C1 segment of cervical spinal cord (tissue), 14 donors: Measurements from ENCODE around the gene SNRNP70.
"Not testable (repeated sequence)": the region's sequence is repeated elsewhere in the genome, so short reads cannot be mapped to it uniquely, and the experiment has no call there.

Experiments
- DNase-seq, 14 donors: peaks; one replicate each; lab custom pipeline; 2025; lab: John Stamatoyannopoulos, UW

SNRNP70 gene

DNA sequence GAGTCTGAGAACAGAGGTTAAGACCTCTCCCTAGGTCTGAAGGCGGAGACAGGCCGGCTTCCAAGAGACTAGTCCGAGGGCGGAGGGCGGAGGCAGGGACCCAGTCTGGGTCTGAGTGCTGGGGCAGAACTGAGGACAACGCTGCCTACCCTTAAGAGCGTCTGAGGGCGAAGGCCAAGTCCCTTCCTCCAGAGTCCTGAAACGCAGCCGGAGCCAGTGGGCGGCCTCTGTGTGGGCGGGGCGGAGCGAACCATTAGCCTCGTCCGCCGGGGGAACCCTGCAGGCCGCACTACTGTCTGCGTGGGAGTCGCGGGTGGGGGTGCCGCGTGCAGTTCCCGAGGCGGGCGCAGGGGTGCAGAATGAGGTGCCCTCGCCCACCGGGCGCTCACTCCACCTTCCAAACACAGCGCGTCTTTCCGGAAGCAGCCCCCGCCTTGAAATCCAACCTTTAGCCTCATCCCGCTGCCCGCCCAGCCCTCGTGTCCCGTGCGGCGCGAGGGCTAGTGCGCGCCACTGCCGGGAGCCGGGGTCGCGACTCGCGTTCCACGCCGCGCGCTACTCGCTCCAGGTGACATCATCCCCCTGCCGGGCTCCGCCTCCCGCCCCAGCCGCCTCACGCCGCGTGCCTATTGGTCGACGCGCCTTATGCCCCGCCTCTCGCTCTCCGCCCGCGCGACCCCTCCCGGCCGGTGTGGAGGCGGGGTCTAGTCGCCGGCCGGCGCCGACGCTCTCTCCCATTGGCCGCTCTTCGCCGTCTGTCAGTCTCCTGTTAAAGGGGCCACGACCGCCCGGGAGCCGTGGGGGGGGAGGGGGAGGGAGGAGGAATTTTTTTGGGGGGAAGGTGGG lies 33.5 kb downstream of the SNRNP70 start, which contains the start of gene C19orf73:
TSS of gene C19orf73 (minus strand) at position 579 of the 846 bp plus-strand sequence. CDS start at position 458, 121 bp downstream.
- DNase-seq, result peak; percentile 52 to 96 (median 93)

DNA sequence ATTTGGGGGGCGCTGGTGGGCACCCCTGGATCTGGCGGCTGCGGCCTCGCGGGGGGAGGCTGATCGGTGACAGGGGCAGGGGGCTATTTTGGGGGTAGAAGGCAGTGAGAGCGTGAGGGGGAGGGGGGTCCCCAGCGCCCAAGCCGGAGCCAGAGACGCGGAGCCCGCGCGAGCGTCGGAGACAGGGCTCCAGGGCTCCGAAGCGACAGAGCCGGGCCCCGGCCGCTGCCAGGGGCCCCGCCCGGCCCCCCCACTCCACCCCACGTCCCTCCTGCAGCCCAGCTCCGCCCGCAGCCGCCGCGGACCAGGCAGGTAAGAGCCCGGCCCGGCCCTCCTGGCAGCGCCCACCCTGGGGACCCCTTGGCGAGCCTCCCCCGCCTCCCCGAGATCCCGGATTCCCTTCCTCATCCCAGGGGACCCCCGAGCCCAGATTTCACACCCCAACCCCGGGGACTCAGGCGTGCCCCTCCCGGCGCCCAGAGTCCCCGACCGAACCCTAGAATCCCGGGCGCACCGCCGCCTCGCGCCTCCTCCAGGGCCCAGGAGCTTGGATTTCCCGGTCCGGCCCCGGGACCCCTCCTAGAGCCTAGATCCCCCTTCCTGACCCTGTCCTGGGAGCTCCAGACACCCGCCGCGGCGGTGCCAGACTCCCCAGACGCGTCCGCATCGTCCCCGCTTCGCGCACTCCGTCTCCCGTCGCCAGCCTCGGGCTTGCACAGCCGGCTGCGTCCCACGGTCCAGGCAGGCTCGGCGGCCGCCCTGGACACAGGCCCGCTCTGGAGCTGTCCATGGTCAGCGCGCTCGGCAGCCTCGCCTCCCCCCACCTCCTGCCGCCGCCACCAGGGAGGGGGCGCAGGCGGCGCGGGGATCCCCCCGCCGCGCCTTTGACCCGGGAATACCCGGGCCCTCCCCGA lies 34.4 kb downstream of the SNRNP70 start, which contains the start of gene PPFIA3:
TSS of gene PPFIA3 (plus strand) at position 134 of the 914 bp plus-strand sequence. CDS start 8,330 bp downstream, outside the sequence.
- DNase-seq, result peak in 9 of 14 donors; percentile 6 to 65 (median 39)

DNA sequence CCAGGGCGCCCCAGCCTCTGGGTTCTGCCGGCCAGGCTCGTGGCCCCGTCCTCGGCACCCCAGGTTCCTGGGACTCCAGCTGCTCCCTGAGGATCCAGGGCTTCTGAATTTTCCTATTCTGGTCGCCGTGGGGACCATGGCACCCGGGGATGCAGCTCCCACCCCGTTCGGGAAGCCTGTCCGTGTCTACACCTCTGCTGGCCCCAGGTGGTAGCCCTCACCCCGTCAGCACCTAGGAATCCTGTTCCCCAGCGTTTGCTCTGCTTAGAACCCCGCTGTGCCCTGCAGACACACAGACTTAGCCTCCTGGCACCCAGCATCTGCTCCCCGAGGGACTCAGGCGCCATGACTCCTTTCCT lies 35.1 kb downstream of the SNRNP70 start:
- DNase-seq, result no peak

DNA sequence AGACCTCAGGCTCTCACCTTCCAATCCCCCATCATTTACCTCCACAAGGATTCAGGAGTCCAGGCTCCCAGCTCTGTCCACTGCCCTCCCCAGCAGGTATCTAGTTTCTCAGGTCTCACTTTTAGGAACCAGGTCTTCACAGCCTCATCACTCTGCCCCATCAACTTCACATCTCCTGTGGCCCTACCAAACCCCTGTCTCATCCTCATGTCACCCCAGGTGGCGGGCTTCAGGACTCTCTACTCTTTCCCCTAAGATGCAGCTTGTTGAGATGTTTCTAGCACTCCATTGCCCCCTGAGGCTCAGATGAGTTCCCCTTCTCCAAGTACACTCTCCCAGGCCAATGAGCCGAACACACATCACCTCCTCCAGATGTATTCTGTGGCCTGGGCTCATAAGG lies 35.6 kb downstream of the SNRNP70 start:
- no peak for DNase-seq

DNA sequence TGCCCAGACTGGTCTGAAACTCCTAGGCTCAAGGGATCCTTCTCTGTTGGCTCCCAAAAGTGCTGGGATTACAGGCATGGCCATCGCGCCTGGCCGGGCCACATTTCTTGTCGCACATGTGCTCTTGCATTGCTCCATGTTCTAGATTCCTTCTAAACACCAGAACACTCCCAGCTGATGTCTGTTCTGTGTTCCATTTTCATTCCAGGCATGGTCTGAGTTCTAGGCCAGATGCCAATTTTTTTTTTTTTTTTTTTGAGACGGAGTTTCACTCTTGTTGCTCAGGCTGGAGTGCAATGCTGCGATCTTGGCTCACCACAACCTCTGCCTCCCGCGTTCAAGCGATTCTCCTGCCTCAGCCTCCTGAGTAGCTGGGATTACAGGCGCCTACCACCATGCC lies 36.6 kb downstream of the SNRNP70 start:
- DNase-seq, result peak in 1 of 14 donors; percentile 31

GRCh38 chr19:49123285-49123684 lies 38.0 kb downstream of the SNRNP70 start:
- not testable (repeated sequence) for DNase-seq

GRCh38 chr19:49125025-49125731 lies 39.9 kb downstream of the SNRNP70 start:
- no peak for DNase-seq

DNA sequence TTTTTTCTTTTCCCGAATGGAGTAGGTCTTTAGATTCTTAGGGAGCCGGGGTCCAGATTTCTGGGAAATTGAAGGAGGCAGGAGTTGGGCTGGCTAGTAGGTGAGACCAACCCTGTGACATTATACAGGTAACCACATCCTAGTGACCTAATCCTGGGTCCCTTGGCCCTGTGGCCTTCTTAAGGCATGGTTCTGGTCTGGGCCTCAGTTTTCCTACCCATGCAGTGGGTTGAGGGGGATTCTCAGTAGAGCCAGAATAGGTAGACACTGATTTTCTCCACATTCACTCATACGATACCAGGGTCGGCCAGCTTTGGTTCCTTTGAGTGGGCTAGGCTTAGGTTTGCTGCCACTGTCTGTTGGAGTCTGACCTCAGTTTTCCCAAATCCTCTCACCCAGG lies 41.3 kb downstream of the SNRNP70 start:
- DNase-seq, result no peak

DNA sequence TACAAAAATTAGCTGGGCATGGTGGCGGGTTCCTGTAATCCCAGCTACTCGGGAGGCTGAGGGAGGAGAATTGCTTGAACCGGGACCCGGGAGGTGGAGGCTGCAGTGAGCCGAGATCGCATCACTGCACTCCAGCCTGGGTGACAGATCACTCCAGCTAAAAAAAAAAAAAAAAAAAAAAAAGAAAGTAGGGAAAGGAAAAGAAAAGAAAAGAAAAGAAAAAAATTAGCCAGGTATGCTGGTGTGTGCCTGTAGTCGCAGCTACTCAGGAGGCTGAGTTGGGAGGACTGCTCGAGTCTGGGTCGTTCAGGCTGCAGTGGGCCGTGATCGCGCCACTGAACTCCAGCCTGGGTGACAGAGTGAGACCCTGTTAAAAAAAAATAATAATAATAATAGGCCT lies 42.0 kb downstream of the SNRNP70 start:
- DNase-seq, result not testable (repeated sequence)

DNA sequence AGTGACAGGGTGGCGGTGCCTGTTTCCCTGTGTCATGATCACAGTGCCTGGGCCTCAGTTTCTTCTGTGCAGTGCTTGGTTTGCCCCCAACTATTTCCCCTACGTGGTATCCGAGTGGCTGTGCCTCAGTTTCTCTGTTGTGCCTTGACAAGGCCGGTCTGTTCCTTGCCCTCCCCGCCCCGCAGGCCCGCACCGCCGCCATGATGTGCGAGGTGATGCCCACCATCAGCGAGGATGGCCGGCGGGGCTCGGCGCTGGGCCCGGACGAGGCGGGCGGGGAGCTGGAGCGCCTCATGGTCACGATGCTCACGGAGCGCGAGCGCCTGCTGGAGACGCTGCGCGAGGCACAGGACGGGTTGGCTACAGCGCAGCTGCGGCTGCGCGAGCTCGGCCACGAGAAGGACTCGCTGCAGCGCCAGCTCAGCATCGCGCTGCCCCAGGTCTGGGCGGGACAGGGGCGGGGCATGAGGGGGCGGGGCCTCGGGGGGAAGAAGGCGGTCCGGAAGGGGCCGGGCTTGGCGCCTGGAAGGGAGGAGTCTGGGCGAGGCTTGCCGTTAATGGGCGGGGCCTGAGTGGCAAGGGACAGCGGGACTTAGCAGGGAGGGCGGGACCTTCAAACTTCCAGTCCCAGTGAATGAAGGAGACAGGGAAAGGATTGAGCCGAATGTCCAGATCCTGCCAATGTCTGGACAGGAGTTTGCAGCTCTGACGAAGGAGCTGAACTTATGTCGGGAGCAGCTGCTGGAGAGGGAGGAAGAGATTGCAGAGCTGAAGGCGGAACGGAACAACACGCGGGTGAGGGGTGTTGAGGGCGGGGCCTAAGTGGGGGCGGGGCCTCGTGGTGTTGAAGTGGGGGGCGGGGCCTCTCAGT lies 42.7 kb downstream of the SNRNP70 start:
- peak in 13 of 14 donors; percentile 70 to 97 (median 93) for DNase-seq

DNA sequence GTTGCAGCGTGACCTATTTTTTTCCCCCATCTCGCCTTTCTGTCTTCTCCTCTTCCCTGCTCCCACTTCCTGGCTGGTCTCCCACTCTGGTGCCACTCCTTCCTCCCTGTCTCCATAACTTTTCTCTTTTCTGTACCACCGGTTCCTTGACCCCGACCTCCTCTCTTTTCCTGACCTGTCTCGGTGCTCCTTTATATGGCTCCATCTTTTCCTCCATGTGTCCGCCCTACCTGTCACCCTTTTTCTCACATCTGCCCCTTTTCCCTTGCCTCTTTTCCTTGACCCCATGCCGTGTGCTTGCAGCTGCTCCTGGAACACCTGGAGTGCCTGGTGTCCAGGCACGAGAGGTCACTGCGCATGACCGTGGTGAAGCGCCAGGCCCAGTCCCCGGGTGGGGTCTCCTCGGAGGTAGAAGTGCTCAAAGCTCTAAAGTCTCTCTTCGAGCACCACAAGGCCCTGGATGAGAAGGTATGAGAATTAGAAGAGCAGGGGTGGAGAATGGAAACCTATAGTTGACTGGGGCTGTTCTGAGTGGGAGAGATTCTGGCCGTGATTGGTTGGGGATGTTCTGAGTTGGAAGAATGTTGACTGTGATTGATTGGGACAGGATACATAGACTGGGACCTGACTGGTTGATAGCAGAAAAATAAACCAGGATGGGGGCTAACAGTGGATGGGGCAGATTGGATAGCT lies 43.4 kb downstream of the SNRNP70 start:
- DNase-seq, result no peak

DNA sequence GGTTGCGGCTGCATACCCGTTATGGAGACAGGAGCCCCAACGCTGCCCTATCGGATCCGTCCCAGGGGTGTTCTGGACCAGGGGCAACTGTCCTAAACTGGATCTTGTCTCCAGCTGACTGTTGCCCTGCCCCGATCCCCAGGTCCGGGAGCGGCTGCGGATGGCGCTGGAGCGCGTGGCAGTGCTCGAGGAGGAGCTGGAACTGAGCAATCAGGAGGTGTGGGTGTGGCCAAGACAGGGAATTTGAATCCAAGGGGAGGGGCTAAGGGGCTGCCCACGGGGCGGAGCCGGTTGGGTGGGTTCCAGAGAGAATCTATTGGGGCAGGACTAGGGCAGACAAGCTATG lies 44.0 kb downstream of the SNRNP70 start:
- no peak for DNase-seq

DNA sequence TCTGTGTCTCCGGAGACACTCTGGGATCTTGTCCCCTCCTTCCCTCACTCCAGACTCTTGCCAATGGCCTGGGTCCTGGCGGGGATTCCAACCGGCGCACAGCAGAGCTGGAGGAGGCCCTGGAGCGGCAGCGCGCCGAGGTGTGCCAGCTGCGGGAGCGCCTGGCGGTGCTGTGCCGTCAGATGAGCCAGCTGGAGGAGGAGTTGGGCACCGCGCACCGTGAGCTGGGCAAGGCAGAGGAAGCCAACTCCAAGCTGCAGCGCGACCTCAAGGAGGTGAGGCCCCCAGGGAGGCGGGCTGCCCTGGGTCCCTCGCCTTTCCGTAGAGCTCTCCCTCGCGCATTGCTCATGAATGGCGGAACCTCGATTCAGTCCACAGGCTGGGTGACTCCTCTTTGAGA lies 45.1 kb downstream of the SNRNP70 start:
- DNase-seq, result no peak

- DNase-seq, result no peak
Measured at GRCh38 chr19:49132974-49133609, 47.8 kb downstream of the SNRNP70 start.

DNA sequence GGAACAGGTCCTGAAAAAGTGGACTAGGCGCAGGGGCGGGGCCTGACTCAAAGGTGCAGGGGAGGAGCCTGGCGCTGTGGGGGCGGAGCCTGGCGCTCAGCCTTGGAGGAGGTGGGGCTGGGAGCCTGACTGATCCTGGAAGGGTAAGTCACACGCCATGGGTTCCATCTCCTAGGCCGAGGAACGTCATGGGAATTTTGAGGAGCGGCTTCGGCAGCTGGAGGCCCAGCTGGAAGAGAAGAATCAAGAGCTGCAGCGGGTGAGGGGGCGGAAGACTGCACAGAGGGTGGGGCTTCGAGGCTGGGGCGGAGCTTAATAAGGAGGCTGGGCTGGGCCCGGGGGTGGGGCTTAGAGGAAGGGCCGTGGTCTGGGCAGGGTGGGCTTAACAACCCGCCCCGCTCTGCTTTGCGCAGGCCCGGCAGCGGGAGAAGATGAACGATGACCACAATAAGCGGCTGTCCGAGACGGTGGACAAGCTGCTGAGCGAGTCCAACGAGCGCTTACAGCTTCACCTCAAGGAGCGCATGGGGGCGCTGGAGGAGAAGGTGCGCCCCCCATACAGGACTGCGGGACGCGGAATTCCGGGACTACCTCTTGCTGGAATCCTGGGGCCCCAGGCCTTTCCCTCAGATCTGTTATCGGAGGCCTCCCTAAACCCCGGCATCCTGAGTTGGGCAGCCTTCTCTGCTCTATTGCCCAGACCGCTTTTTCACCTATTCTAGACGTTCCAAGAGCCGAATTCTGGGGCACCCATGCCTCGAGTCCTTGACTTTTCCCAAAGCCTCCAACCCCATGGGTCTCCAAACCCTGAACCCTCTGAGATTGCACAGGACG lies 48.6 kb downstream of the SNRNP70 start:
- DNase-seq, result peak in 2 of 14 donors; percentile 16 to 17

DNA sequence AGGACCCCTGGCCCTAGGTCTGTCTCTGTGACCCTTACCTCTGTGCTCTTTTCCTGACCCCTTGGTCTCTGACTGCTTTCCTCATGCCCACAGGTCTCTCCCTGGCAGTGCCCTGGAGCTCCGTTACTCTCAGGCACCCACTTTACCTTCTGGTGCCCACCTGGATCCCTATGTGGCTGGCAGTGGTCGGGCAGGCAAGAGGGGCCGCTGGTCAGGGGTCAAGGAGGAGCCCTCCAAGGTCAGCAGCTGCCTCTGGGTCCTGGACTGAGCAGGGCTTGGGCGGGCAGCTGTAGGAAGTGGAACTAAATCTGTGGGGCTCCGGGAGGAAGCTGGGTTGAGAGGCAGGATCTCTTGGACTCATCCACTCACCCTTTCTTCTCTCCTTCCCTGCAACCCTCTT lies 50.4 kb downstream of the SNRNP70 start:
- no peak for DNase-seq

DNA sequence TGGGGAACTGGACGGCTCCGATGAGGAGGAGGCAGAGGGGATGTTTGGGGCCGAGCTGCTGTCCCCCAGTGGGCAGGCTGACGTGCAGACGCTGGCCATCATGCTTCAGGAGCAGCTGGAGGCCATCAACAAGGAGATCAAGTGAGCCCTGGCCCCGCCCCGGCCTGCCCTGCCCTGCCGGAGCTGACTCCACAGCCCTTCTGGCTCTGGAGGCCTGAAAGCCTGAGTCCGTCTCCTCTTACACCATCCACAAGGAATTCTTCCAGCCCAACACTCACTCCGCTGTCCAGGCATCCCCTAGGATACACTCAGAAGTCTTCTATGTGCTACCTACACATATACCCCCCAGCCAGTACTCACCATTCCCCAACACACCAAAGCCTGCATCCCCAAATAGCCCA lies 51.5 kb downstream of the SNRNP70 start:
- no peak for DNase-seq

GRCh38 chr19:49140951-49141350 lies 55.7 kb downstream of the SNRNP70 start:
- DNase-seq, result no peak

DNA sequence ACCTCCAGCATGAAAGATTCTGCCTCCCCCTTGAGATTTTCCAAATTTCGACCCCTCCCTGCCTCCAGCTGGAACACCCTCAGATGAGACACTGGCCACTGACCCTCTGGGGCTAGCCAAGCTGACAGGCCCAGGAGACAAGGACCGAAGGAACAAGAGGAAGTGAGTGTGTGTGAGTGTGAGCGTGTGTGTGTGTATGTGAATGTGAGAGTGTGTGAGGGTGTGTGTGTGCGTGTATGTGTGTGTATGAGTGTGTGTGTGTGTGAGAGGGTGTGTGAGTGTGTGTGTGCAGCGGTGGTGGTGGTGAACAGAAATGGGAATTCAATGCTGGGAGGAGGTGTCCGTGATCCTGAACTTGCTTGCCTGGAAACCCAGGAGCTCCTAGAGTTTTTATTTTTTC lies 56.1 kb downstream of the SNRNP70 start:
- DNase-seq, result no peak
